Mammary epithelial cell (primary cell): ENCODE results near the gene SRD5A1.

ENCODE experiments used
- EZH2 ChIP-seq: IDR thresholded peaks from 2 replicates; pipeline ENCODE4 v1.6.1; 2012; ENCODE audit warnings: low read length, inconsistent platforms, borderline replicate concordance
- TF ChIP-seq, protein P1 (sequence below), 2 donors: IDR thresholded peaks in 1 of 2; conservative IDR thresholded peaks in 1 of 2; 2 replicates each; pipeline ENCODE4 v1.5.1; 2011 to 2012; ENCODE audit warnings: inconsistent platforms in 2 of 2, low read length in 2 of 2, mild to moderate bottlenecking in 2 of 2, control low read depth in 1 of 2, low read depth in 1 of 2; ENCODE audit not compliant: insufficient read depth in 1 of 2; ENCODE audit errors: extremely low read depth in 1 of 2

DNA sequence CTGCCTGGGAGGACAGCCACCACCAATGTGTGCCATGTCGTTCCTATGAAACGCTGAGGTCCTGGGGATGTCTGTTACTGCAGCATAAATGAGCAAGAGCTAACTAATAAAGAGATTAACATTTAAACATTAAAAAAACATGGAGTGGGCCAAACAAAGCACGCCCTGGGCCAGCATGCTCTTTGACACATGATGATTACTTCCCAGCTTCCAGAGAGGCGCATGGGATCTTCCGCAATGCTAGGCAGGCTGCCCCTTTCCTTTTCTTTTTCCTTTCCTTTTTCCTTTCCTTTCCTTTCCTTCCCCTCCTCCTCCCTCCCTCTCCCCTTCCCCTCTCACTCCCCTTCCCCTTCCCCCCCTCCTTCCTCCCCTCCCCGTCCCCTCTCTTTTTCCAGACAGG is 69.4 kb downstream of the SRD5A1 start:
- TF ChIP-seq, protein P1, sequence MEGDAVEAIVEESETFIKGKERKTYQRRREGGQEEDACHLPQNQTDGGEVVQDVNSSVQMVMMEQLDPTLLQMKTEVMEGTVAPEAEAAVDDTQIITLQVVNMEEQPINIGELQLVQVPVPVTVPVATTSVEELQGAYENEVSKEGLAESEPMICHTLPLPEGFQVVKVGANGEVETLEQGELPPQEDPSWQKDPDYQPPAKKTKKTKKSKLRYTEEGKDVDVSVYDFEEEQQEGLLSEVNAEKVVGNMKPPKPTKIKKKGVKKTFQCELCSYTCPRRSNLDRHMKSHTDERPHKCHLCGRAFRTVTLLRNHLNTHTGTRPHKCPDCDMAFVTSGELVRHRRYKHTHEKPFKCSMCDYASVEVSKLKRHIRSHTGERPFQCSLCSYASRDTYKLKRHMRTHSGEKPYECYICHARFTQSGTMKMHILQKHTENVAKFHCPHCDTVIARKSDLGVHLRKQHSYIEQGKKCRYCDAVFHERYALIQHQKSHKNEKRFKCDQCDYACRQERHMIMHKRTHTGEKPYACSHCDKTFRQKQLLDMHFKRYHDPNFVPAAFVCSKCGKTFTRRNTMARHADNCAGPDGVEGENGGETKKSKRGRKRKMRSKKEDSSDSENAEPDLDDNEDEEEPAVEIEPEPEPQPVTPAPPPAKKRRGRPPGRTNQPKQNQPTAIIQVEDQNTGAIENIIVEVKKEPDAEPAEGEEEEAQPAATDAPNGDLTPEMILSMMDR (conservative IDR thresholded peaks at IDR 0.05 in 1 of 2, IDR thresholded peaks at IDR 0.05 in 1 of 2; ENCODE audit: extremely low read depth in 1 of 2, insufficient read depth in 1 of 2, low read depth in 1 of 2, low read length in 2 of 2): no peak
- TF ChIP-seq EZH2: no peak
